GM06990 (cell line): ENCODE measurements around the gene MAN1A1.

Experiments used
- DNase-seq: peaks from one replicate; pipeline ENCODE4 v3.0.0-alpha.2; 2011; ENCODE audit not compliant: insufficient read length; ENCODE audit errors: extremely low read depth
- H3K27me3 ChIP-seq: replicated peaks from 2 replicates; pipeline ENCODE4 v1.6.0; 2011; ENCODE audit warnings: low read length; ENCODE audit not compliant: control insufficient read depth, insufficient read depth
- H3K36me3 ChIP-seq: 2 replicates; pipeline ENCODE4 v1.5.1; 2011; ENCODE audit warnings: low read length; ENCODE audit not compliant: control insufficient read depth, insufficient read depth
- H3K4me3 ChIP-seq: replicated peaks from 2 replicates; pipeline ENCODE4 v1.5.1; 2011; ENCODE audit warnings: low read depth, mild to moderate bottlenecking, control low read depth, low read length
- CTCF ChIP-seq: IDR thresholded peaks from 2 replicates; pipeline ENCODE4 v1.5.1; 2011; ENCODE audit warnings: low read length, control low read depth, mild to moderate bottlenecking, inconsistent platforms; ENCODE audit not compliant: insufficient read depth, poor library complexity, severe bottlenecking

Gene MAN1A1

DNA sequence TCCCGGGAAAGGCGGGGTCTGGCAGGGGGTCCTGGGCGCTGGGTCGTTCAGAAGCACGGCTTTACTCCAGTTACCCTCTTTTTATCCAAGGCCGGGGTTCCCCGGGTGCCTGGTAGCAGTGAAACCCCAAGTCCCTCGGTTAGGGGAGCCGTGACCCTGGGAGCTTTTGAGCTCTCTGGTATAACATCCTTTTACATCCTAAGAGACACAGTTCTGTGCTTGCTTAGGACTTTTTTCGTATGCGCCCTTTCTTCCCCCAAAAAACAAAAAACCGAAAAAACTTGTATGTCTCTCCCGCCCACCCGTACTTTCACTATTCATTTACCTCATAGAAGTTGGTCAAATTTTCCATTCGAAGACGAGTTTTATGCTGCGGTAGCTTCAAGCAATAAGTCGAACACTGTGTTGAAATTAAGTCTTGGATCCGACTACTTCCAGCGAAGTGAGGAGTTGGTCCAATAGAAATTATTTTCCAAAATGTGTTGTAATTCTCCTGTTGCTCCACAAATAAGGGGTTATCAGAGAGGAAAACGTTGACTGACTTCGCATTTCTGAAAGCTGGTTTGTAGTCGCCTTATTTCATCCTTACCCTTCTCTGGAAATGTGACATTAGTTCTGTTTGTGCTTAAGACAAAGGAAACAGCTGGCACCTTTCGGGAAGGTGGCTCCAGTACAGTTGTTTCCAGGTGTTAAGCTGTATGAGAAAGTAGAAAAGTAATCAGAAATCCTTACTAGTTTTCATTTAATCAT, 816 bp upstream of the MAN1A1 start:
- TF ChIP-seq CTCF: no peak
- Histone ChIP-seq H3K4me3 (peak overlapping the region; percentile 71), H3K36me3 (no peaks in the 10 kb centered on the region), H3K27me3 (no peaks in the 10 kb centered on the region)
- peak; percentile 63 for DNase-seq

- no peak for TF ChIP-seq CTCF
- Histone ChIP-seq H3K36me3 (no peaks in the 10 kb centered on the region), H3K4me3 (peak overlapping the region; percentile 71), H3K27me3 (no peaks in the 10 kb centered on the region)
- no peak for DNase-seq
These were observed 707 bp downstream of the MAN1A1 start for GRCh38 chr6:119348748-119349360.

- Histone ChIP-seq H3K36me3 (no peaks in the 10 kb centered on the region), H3K27me3 (no peaks in the 10 kb centered on the region), H3K4me3 (peak overlapping the region; percentile 71)
- no peak for TF ChIP-seq CTCF
- peak; percentile 56 for DNase-seq
These were observed 1.3 kb downstream of the MAN1A1 start for GRCh38 chr6:119348096-119348747.

DNA sequence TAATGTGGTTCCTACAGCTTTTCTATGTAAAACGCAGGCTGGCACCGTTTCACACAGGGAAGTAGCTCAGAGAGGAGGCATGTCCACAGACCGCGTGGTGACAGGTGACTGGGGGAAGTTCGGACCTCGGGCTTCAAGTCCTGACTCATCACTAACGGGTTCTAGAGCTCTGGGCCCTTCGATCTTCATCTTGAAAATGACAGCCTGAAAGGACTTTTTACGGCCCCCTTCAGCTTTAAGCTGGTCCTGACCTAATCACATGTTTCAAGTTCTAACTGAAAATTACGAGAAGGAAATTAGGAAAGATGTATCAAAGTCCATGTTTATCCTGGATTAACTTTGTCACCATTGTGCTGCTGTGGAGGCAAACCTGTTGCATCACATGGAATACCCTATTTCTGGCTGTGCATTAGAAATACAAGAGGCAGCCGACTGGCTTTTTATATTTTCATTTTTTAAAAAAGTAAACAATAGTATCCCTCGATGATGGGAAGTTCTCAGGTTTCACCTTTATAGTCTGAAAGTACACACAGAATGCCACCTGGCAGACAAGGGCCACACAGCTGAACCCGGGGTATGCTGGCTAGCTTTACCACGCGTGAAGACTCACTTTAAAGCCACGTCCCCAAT, 2.0 kb downstream of the MAN1A1 start:
- DNase-seq: peak; percentile 31
- Histone ChIP-seq H3K4me3 (peak overlapping the region; percentile 71), H3K27me3 (no peaks in the 10 kb centered on the region), H3K36me3 (no peaks in the 10 kb centered on the region)
- TF ChIP-seq CTCF: no peak

- no peak for TF ChIP-seq CTCF
- Histone ChIP-seq H3K27me3 (no peaks in the 10 kb centered on the region), H3K36me3 (no peaks in the 10 kb centered on the region), H3K4me3 (peak overlapping the region; percentile 71)
- no peak for DNase-seq
These were observed 2.6 kb downstream of the MAN1A1 start for GRCh38 chr6:119346936-119347335.
